Neural cell (in vitro differentiated cells): ENCODE measurements around the gene CIAO1. TPM values are rescaled to one million over a fixed set of nuclear protein-coding genes. Genes with fewer than 3 reads are reported as not detected.

ENCODE experiments used
- H2AFZ ChIP-seq: fragments of 200-600, 300-800 bp; sonication (generic), shearing (Covaris generic); 2 replicates; pipeline ENCODE4 v1.6.0; 2014; ENCODE audit warnings: low read depth, mild to moderate bottlenecking, antibody characterized with exemption, low read length, moderate library complexity
- H3F3A ChIP-seq: fragments of 200-600 bp; shearing (Covaris generic); 2 replicates; pipeline ENCODE4 v1.6.1; 2016; ENCODE audit warnings: mild to moderate bottlenecking, moderate library complexity, mixed read lengths, antibody characterized with exemption, low read length; ENCODE audit not compliant: insufficient read depth, poor library complexity, severe bottlenecking
- H3K27ac ChIP-seq: fragments of 200-600, 300-800 bp; sonication (generic), shearing (Covaris generic); 2 replicates; pipeline ENCODE4 v1.5.1; 2014; ENCODE audit warnings: mild to moderate bottlenecking, low read length, moderate library complexity
- H3K27me3 ChIP-seq: fragments of 300-800, 200-600 bp; sonication (generic), shearing (Covaris generic); 2 replicates; pipeline ENCODE4 v1.6.0; 2014; ENCODE audit warnings: mild to moderate bottlenecking, low read depth, low read length, moderate library complexity; ENCODE audit not compliant: insufficient read depth
- H3K36me3 ChIP-seq: fragments of 300-800, 200-600 bp; sonication (generic), shearing (Covaris generic); 2 replicates; pipeline ENCODE4 v1.5.1; 2014; ENCODE audit warnings: mild to moderate bottlenecking, antibody characterized with exemption, low read length, moderate library complexity; ENCODE audit not compliant: insufficient read depth
- H3K4me2 ChIP-seq: fragments of 300-800, 200-600 bp; sonication (generic), shearing (Covaris generic); 2 replicates; pipeline ENCODE4 v1.6.0; 2014; ENCODE audit warnings: mild to moderate bottlenecking, low read length
- H3K4me3 ChIP-seq: fragments of 300-800, 200-600 bp; sonication (generic), shearing (Covaris generic); 2 replicates; pipeline ENCODE4 v1.5.1; 2014; ENCODE audit warnings: mild to moderate bottlenecking, low read length, moderate library complexity
- H3K79me2 ChIP-seq: fragments of 200-600 bp; shearing (Covaris generic); replicated peaks from 2 replicates; pipeline ENCODE4 v1.6.0; 2014; ENCODE audit warnings: mild to moderate bottlenecking, low read length, moderate library complexity; ENCODE audit not compliant: insufficient read depth
- H3K9ac ChIP-seq: fragments of 300-800, 200-600 bp; sonication (generic), shearing (Covaris generic); 2 replicates; pipeline ENCODE4 v1.6.1; 2016; ENCODE audit warnings: mild to moderate bottlenecking, low read length, mixed read lengths
- H3K9me2 ChIP-seq: fragments of 200-600 bp; shearing (Covaris generic); 2 replicates; pipeline ENCODE4 v1.6.1; 2016; ENCODE audit warnings: mild to moderate bottlenecking, low read length, mixed read lengths; ENCODE audit not compliant: insufficient read depth
- H3K9me3 ChIP-seq: fragments of 200-600, 300-800 bp; sonication (generic), shearing (Covaris generic); 2 replicates; pipeline ENCODE4 v1.6.1; 2016; ENCODE audit warnings: mild to moderate bottlenecking, mixed run types, low read length, moderate library complexity, mixed read lengths
- H4K20me1 ChIP-seq: fragments of 200-600 bp; shearing (Covaris generic); 2 replicates; pipeline ENCODE4 v1.6.1; 2016; ENCODE audit warnings: mild to moderate bottlenecking, mixed run types; ENCODE audit not compliant: insufficient read depth
- CTCF ChIP-seq: fragments of 450-650 bp; IDR thresholded peaks from 2 replicates; pipeline ENCODE4 v1.5.1; 2014; ENCODE audit warnings: antibody characterized with exemption, mild to moderate bottlenecking, moderate library complexity; ENCODE audit not compliant: poor library complexity, severe bottlenecking
- EP300 ChIP-seq: fragments of 450-650 bp; conservative IDR thresholded peaks from 2 replicates; pipeline ENCODE4 v1.6.1; 2014; ENCODE audit warnings: antibody characterized with exemption, mild to moderate bottlenecking, moderate library complexity; ENCODE audit not compliant: poor library complexity, severe bottlenecking
- EZH2 ChIP-seq: fragments of 200-600, 300-800 bp; shearing (Covaris generic), sonication (generic); IDR thresholded peaks from 2 replicates; pipeline ENCODE4 v1.6.1; 2014; ENCODE audit warnings: antibody characterized with exemption, low read length, borderline replicate concordance, mild to moderate bottlenecking; ENCODE audit not compliant: insufficient read depth, poor library complexity, severe bottlenecking
- MXI1 ChIP-seq: fragments of 450-650 bp; conservative IDR thresholded peaks from 2 replicates; pipeline ENCODE4 v1.6.1; 2014; ENCODE audit warnings: antibody characterized with exemption, mild to moderate bottlenecking; ENCODE audit not compliant: poor library complexity, severe bottlenecking
- POLR2AphosphoS5 ChIP-seq: IDR thresholded peaks from 2 replicates; pipeline ENCODE4 v1.6.1; 2012
- RAD21 ChIP-seq: fragments of 450-650 bp; conservative IDR thresholded peaks from 2 replicates; pipeline ENCODE4 v1.6.1; 2014; ENCODE audit warnings: antibody characterized with exemption, mild to moderate bottlenecking, moderate library complexity
- SMC3 ChIP-seq: fragments of 450-650 bp; conservative IDR thresholded peaks from 2 replicates; pipeline ENCODE4 v1.6.1; 2014; ENCODE audit warnings: antibody characterized with exemption, mild to moderate bottlenecking, moderate library complexity; ENCODE audit not compliant: poor library complexity
- TAF1 ChIP-seq: IDR thresholded peaks from 2 replicates; pipeline ENCODE4 v1.6.1; 2012; ENCODE audit warnings: low read depth
- polyA plus RNA-seq: library from polyadenylated mRNA; depleted of rRNA; stranded (reverse); fragments of >200 nt; gene quantifications from 2 replicates; pipeline ENCODE4 v1.2.3, GENCODE V29; 2014
- TF ChIP-seq, protein P1 (sequence below): IDR thresholded peaks from 2 replicates; pipeline ENCODE4 v1.6.1; 2012; ENCODE audit warnings: borderline replicate concordance

The CIAO1 gene
- polyA plus RNA-seq, 1 donor from 2014 or later, result 182 TPM

- TF ChIP-seq TAF1, result no peak
- TF ChIP-seq CTCF, result no peak
Measured at GRCh38 chr2:96240341-96241038, 25.5 kb upstream of the CIAO1 start (continued).

DNA sequence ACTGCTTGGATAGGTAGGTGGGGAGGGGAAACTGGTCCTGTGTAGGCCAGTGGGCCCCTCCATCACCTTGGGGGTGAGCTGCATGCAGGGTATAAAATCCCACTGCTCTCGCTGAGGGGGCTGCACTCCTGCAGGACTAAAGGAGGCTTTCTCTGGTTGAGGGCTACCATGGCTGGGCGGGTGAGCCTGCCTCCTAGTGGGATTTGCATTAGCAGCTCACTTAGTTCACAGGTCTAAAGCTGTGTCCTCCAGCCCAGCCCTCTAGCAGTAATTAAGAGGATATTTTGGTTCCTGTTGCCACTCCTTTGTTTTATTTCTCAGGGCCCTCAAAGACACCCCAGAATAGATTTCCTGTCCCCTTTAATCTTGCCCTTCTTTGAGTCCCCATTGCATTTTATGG, 24.8 kb upstream of the CIAO1 start:
- Histone ChIP-seq H3K36me3 (no peaks in the 10 kb centered on the region), H3K4me2 (no peak overlapping the region), H4K20me1 (no peaks in the 10 kb centered on the region), H3K79me2 (no peaks in the 10 kb centered on the region), H3F3A (no peaks in the 10 kb centered on the region), H3K27me3 (no peaks in the 10 kb centered on the region), H3K9me3 (no peaks in the 10 kb centered on the region), H2AFZ (no peak overlapping the region), H3K4me3 (no peak overlapping the region), H3K9me2 (no peaks in the 10 kb centered on the region), H3K27ac (no peak overlapping the region), H3K9ac (no peak overlapping the region)
- no peak for TF ChIP-seq EZH2
- no peak for TF ChIP-seq SMC3
- no peak for TF ChIP-seq POLR2AphosphoS5
- TF ChIP-seq EP300, result no peak
- no peak for TF ChIP-seq TAF1
- TF ChIP-seq CTCF, result no peak

DNA sequence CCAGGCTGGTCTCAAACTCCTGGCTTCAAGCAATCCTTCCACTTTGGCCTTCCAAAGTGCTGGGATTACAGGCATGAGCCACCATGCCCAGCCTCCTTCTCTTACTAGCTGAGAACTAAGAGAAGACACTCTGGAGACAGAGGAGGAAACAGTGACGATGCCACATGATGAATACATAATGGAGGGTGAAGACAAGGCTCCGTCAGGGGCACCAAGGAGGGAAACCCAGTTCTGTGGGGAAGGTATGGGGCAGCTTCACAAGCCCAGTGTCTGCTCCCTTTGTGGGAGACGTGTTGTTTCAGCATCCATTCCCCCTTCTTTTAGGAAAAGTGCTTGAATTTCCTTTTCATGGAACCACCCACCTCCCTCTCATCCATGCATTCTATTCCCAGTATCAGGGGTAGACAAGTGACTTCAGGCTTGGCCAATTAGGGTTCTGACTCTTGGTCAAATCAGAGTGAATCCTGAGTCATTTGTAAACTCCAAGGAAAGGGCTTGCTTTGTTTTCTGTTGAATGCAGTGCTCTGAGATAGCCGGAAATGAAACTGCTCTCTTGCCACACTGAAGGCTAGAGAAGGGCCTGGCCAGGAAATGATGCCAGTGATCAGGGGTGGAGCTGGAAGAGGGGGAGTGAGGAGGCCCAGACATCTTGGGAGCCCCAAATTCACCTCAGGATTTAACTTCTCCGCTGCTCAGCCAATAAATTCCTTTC, 24.0 kb upstream of the CIAO1 start:
- Histone ChIP-seq H3K79me2 (no peaks in the 10 kb centered on the region), H3K4me3 (no peak overlapping the region), H3K27ac (no peak overlapping the region)

More for the DNA sequence above, 24.0 kb upstream of the CIAO1 start:
- no peaks in the 10 kb centered on the region for H3F3A ChIP-seq
- no peaks in the 10 kb centered on the region for H3K9me2 ChIP-seq
- H3K9me3 ChIP-seq, result no peaks in the 10 kb centered on the region
- H2AFZ ChIP-seq, result no peak overlapping the region
- no peaks in the 10 kb centered on the region for H3K36me3 ChIP-seq
- no peak for TF ChIP-seq EZH2
- no peak for TF ChIP-seq SMC3
- no peak for TF ChIP-seq RAD21
- no peak for TF ChIP-seq EP300
- no peak for TF ChIP-seq CTCF
- TF ChIP-seq POLR2AphosphoS5, result no peak
- TF ChIP-seq TAF1, result no peak
- TF ChIP-seq MXI1, result no peak
- TF ChIP-seq, protein P1, sequence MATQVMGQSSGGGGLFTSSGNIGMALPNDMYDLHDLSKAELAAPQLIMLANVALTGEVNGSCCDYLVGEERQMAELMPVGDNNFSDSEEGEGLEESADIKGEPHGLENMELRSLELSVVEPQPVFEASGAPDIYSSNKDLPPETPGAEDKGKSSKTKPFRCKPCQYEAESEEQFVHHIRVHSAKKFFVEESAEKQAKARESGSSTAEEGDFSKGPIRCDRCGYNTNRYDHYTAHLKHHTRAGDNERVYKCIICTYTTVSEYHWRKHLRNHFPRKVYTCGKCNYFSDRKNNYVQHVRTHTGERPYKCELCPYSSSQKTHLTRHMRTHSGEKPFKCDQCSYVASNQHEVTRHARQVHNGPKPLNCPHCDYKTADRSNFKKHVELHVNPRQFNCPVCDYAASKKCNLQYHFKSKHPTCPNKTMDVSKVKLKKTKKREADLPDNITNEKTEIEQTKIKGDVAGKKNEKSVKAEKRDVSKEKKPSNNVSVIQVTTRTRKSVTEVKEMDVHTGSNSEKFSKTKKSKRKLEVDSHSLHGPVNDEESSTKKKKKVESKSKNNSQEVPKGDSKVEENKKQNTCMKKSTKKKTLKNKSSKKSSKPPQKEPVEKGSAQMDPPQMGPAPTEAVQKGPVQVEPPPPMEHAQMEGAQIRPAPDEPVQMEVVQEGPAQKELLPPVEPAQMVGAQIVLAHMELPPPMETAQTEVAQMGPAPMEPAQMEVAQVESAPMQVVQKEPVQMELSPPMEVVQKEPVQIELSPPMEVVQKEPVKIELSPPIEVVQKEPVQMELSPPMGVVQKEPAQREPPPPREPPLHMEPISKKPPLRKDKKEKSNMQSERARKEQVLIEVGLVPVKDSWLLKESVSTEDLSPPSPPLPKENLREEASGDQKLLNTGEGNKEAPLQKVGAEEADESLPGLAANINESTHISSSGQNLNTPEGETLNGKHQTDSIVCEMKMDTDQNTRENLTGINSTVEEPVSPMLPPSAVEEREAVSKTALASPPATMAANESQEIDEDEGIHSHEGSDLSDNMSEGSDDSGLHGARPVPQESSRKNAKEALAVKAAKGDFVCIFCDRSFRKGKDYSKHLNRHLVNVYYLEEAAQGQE, result no peak
- no peak overlapping the region for H3K4me2 ChIP-seq
- H3K9ac ChIP-seq, result no peak overlapping the region
- H4K20me1 ChIP-seq, result no peaks in the 10 kb centered on the region
- H3K27me3 ChIP-seq, result no peaks in the 10 kb centered on the region
